Measurements from ENCODE around the gene YARS1.

Gene YARS1

GRCh38 chr1:32775640-32776337, 41.4 kb downstream of the YARS1 start:
- DNase-seq: no peak

- DNase-seq: no peak
Measured at GRCh38 chr1:32774950-32775634, 42.1 kb downstream of the YARS1 start.

GRCh38 chr1:32774464-32774808, 42.7 kb downstream of the YARS1 start:
- no peak for DNase-seq

- DNase-seq: no peak
Measured at GRCh38 chr1:32773764-32774463, 43.2 kb downstream of the YARS1 start.

- no peak for DNase-seq
Measured at GRCh38 chr1:32773018-32773763, 44.0 kb downstream of the YARS1 start.

- DNase-seq: no peak
Measured at GRCh38 chr1:32772281-32773017, 44.7 kb downstream of the YARS1 start.

GRCh38 chr1:32771561-32772280, 45.4 kb downstream of the YARS1 start:
- no peak for DNase-seq

- no peak for DNase-seq
Measured at GRCh38 chr1:32770741-32771548, 46.2 kb downstream of the YARS1 start.

- no peak for DNase-seq
Measured at GRCh38 chr1:32770221-32770731, 46.9 kb downstream of the YARS1 start.

GRCh38 chr1:32769524-32770220, 47.5 kb downstream of the YARS1 start:
- no peak for DNase-seq

GRCh38 chr1:32768110-32768850, 48.9 kb downstream of the YARS1 start:
- no peak for DNase-seq

- DNase-seq: no peak
Measured at GRCh38 chr1:32767641-32768040, 49.5 kb downstream of the YARS1 start.

GRCh38 chr1:32767156-32767555, 50.0 kb downstream of the YARS1 start:
- no peak for DNase-seq

GRCh38 chr1:32766328-32766972, 50.7 kb downstream of the YARS1 start:
- no peak for DNase-seq

- DNase-seq: no peak
Measured at GRCh38 chr1:32765570-32766327, 51.4 kb downstream of the YARS1 start.

- DNase-seq: no peak
Measured at GRCh38 chr1:32764826-32765569, 52.2 kb downstream of the YARS1 start.

- no peak for DNase-seq
Measured at GRCh38 chr1:32763221-32763620, 53.9 kb downstream of the YARS1 start.

All from amniotic stem cell (primary cell).